ENCODE data around the gene TECR.

The TECR gene, protein sequence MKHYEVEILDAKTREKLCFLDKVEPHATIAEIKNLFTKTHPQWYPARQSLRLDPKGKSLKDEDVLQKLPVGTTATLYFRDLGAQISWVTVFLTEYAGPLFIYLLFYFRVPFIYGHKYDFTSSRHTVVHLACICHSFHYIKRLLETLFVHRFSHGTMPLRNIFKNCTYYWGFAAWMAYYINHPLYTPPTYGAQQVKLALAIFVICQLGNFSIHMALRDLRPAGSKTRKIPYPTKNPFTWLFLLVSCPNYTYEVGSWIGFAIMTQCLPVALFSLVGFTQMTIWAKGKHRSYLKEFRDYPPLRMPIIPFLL

DNA sequence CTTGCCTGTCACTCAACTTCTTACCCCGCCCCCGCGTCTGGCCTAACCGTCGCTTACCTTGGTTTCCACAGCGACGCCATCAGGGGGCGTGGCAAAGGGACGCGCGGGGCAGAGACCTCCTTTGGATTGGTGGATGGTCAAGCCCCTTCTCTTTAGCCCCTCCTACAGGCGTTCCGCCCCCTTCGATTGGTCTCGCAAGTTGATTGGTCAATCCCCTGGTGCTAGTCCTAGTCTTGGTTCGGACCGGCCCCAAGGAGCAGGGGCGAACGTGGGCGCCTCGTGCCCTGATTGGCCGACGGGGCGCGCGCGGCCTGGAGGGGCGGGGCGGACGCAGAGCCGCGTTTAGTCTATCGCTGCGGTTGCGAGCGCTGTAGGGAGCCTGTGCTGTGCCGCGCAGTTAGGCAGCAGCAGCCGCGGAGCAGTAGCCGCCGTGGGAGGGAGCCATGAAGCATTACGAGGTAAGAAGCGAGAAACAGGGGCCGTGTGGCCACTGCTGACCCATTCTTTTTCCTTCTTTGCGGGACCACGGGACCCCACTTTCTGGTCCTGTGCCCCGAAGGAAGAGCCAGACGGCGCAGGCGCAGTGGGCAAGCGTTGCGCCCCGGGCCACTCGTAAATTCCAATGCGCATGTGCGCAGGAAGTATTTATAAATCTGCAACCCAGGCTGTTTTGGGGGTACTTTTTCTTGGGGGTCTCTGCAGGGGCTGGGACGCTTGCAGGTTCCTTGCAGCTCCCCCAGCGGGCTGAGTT lies at the start of gene TECR:
Gene TECR, plus strand, starts transcription at position 341 of the 751 bp plus-strand sequence. Its CDS starts 103 bp downstream, at position 444.
- Histone ChIP-seq H3K27me3 (ENCODE audit: insufficient read depth, low read length) (no peaks in the 10 kb centered on the region), H3K27ac (ENCODE audit: low read length) (peak within 1 kb of the TSS; percentile 85), H3K9me3 (ENCODE audit: insufficient read depth, low read depth, low read length) (no peaks in the 10 kb centered on the region), H3K4me3 (ENCODE audit: low read length) (peak within 1 kb of the TSS; percentile 98), H3K36me3 (ENCODE audit: insufficient read depth, low read depth, low read length) (no peaks in the 10 kb centered on the region), H3K9ac (ENCODE audit: low read depth, low read length) (peak within 1 kb of the TSS; percentile 92), H3K4me1 (ENCODE audit: insufficient read depth, low read length) (no peaks in the 10 kb centered on the region)

- no peaks in the 10 kb centered on the region for H3K9me3 ChIP-seq (ENCODE audit: insufficient read depth, low read depth, low read length)
- H3K9ac ChIP-seq (ENCODE audit: low read depth, low read length): no peak overlapping the region
- peaks cover 25% of the 10 kb centered on the region for H3K36me3 ChIP-seq (ENCODE audit: insufficient read depth, low read depth, low read length)
- no peaks in the 10 kb centered on the region for H3K27me3 ChIP-seq (ENCODE audit: insufficient read depth, low read length)
- no peak overlapping the region for H3K4me3 ChIP-seq (ENCODE audit: low read length)
- no peak overlapping the region for H3K27ac ChIP-seq (ENCODE audit: low read length)
- peaks cover 8% of the 10 kb centered on the region for H3K4me1 ChIP-seq (ENCODE audit: insufficient read depth, low read length)
Measured at GRCh38 chr19:14479975-14480699, 49.3 kb upstream of the TECR start.

DNA sequence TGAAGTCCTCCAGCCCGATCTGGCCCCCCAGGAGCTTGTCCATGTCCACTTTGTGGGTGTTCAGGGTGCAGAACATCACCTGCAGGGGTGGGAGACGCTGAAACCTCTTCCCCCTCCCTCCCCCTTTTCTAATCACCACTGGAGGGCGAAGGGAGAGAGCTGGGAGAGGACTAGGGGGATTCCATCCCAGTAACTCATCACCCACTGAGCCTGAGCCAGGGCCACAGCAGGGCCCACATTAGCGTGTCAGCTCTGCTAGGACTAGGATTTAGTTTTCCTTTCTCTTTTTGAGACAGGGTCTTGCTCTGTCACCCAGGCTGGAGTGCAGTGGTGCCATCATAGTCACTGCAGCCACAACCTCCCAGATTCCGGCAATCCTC lies 48.7 kb upstream of the TECR start:
- H3K9me3 ChIP-seq (ENCODE audit: insufficient read depth, low read depth, low read length): no peaks in the 10 kb centered on the region

DNA sequence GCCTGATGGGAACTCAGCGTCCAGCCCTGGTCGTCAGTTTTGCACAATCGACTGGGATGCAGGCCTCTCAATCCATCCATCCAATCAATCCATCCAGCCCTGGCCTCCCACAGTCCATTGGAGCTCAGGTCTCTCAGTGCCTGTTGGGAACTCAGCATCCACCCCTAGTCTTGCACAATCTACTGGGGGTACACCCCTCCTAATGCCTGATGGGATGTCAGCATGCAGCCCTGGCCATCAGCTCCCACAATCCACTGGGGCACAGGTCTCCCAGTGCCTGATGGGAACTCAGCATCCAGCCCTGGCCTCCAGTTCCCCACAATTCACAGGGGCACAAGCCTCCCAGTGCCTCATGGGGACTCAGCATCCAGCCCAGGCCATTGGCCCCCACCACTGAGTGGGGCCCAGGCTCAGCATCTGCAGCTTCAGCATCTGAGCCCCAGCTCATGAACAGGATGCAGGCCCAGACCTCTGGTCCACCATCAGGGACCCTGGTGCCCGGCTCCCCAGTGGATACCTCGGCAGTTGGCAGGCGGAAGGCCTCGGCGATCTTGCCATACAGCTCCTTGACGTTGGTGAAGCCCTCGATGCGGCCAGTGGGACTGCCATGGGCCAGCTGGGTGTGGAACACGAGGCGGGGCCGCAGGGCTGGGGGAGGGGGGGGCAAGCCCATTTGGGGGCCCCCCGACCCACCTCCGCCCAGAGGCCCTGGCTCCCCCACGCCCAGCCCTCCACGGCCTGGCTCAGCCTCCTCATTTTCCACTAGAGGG lies 47.0 kb upstream of the TECR start:
- Histone ChIP-seq H3K27ac (ENCODE audit: low read length) (no peak overlapping the region), H3K27me3 (ENCODE audit: insufficient read depth, low read length) (no peaks in the 10 kb centered on the region)

More for the DNA sequence above, 48.7 kb upstream of the TECR start:
- Histone ChIP-seq H3K4me3 (ENCODE audit: low read length) (no peak overlapping the region), H3K36me3 (ENCODE audit: insufficient read depth, low read depth, low read length) (peaks cover 25% of the 10 kb centered on the region), H3K9ac (ENCODE audit: low read depth, low read length) (no peak overlapping the region), H3K4me1 (ENCODE audit: insufficient read depth, low read length) (peaks cover 7% of the 10 kb centered on the region), H3K27me3 (ENCODE audit: insufficient read depth, low read length) (no peaks in the 10 kb centered on the region), H3K27ac (ENCODE audit: low read length) (no peak overlapping the region)

DNA sequence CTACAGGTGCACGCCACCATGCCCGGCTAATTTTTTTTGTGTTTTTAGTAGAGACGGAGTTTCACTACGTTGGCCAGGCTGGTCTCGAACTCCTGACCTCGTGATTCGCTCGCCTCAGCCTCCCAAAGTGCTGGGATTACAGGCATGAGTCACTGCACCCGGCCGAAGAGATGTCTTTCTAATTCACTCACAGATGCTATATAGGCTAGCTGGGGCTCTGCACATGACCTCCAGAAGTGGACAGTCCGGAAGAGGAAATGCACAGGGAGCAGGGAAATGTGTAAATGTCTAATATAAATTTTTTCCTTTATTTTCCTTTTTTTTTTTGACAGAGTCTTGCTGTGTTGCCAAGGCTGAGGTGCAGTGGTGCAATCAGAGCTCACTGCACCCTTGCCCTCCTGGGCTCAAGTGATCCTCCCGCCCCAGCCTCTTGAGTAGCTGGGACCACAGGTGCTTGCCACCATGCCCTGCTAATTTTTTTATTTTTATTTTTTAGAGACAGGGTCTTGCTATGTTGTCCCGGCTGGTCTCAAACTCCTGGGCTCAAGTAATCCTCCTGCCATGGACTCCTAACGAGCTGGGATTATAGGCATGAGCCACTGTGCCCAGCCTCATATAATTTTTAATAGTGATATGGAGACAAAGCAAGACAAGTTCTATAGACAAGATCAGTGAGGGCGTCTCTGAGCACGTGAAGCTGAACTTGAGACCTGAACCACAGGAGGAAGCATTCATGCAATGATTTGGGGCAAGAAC lies 41.8 kb upstream of the TECR start:
- Histone ChIP-seq H3K9me3 (ENCODE audit: insufficient read depth, low read depth, low read length) (no peaks in the 10 kb centered on the region), H3K9ac (ENCODE audit: low read depth, low read length) (no peak overlapping the region), H3K27ac (ENCODE audit: low read length) (no peak overlapping the region), H3K27me3 (ENCODE audit: insufficient read depth, low read length) (no peaks in the 10 kb centered on the region), H3K4me3 (ENCODE audit: low read length) (no peak overlapping the region), H3K4me1 (ENCODE audit: insufficient read depth, low read length) (no peaks in the 10 kb centered on the region), H3K36me3 (ENCODE audit: insufficient read depth, low read depth, low read length) (peaks cover 21% of the 10 kb centered on the region)

More for the DNA sequence above, 47.0 kb upstream of the TECR start:
- H3K36me3 ChIP-seq (ENCODE audit: insufficient read depth, low read depth, low read length): peaks cover 25% of the 10 kb centered on the region
- no peak overlapping the region for H3K9ac ChIP-seq (ENCODE audit: low read depth, low read length)
- H3K4me3 ChIP-seq (ENCODE audit: low read length): no peak overlapping the region
- H3K9me3 ChIP-seq (ENCODE audit: insufficient read depth, low read depth, low read length): no peaks in the 10 kb centered on the region
- peaks cover 3% of the 10 kb centered on the region; the same call in 1 of the 2 replicates for H3K4me1 ChIP-seq (ENCODE audit: insufficient read depth, low read length)

DNA sequence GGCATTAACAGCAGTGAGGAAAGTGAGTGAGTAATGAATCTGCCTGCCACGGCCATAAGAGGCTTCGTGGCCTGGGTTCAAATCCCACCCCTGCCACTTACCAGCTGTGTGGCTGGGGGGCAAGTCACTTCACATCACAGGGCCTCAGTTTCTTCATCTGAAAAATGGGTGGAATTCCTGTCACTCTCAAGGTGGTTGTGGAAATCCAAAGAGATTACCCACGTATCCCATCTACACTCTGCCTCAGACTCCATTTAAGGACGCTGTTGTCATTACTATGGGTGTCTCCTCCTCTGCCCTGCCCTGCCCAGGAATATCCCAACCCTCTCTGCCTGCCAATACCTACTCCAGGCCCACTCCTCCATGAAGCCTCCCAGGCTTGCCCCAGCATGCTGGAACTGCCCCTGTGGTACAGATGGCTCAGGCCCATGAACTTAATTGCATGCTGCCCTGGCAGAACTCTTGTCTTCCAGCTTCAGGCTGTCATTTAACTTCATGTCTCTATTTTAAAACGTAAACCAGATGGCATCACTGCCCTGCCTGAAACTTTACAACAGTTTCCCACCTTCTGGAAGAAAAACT lies 36.5 kb upstream of the TECR start:
- no peaks in the 10 kb centered on the region for H3K9me3 ChIP-seq (ENCODE audit: insufficient read depth, low read depth, low read length)
- H3K27me3 ChIP-seq (ENCODE audit: insufficient read depth, low read length): no peaks in the 10 kb centered on the region; the same call in 1 of the 2 replicates
- peaks cover 26% of the 10 kb centered on the region for H3K36me3 ChIP-seq (ENCODE audit: insufficient read depth, low read depth, low read length)
- no peak overlapping the region for H3K27ac ChIP-seq (ENCODE audit: low read length)
- H3K4me3 ChIP-seq (ENCODE audit: low read length): no peak overlapping the region
- no peaks in the 10 kb centered on the region; the same call in 1 of the 2 replicates for H3K4me1 ChIP-seq (ENCODE audit: insufficient read depth, low read length)
- H3K9ac ChIP-seq (ENCODE audit: low read depth, low read length): no peak overlapping the region

- Histone ChIP-seq H3K9ac (ENCODE audit: low read depth, low read length) (no peak overlapping the region), H3K27ac (ENCODE audit: low read length) (no peak overlapping the region), H3K36me3 (ENCODE audit: insufficient read depth, low read depth, low read length) (peaks cover 20% of the 10 kb centered on the region), H3K9me3 (ENCODE audit: insufficient read depth, low read depth, low read length) (no peaks in the 10 kb centered on the region), H3K27me3 (ENCODE audit: insufficient read depth, low read length) (no peaks in the 10 kb centered on the region; the same call in 1 of the 2 replicates), H3K4me1 (ENCODE audit: insufficient read depth, low read length) (no peaks in the 10 kb centered on the region; the same call in 1 of the 2 replicates), H3K4me3 (ENCODE audit: low read length) (no peak overlapping the region)
Measured at GRCh38 chr19:14494411-14494810, 35.0 kb upstream of the TECR start.

- Histone ChIP-seq H3K27ac (ENCODE audit: low read length) (no peak overlapping the region), H3K4me3 (ENCODE audit: low read length) (peak overlapping the region; percentile 86), H3K4me1 (ENCODE audit: insufficient read depth, low read length) (no peaks in the 10 kb centered on the region; the same call in 1 of the 2 replicates), H3K9ac (ENCODE audit: low read depth, low read length) (peak overlapping the region; percentile 78; the same call in 1 of the 2 replicates), H3K36me3 (ENCODE audit: insufficient read depth, low read depth, low read length) (peaks cover 14% of the 10 kb centered on the region; the same call in 1 of the 2 replicates), H3K27me3 (ENCODE audit: insufficient read depth, low read length) (no peaks in the 10 kb centered on the region; the same call in 1 of the 2 replicates), H3K9me3 (ENCODE audit: insufficient read depth, low read depth, low read length) (no peaks in the 10 kb centered on the region)
Measured at GRCh38 chr19:14494910-14495671, 34.3 kb upstream of the TECR start.

GRCh38 chr19:14495672-14496028 lies 33.7 kb upstream of the TECR start:
- no peaks in the 10 kb centered on the region; the same call in 1 of the 2 replicates for H3K4me1 ChIP-seq (ENCODE audit: insufficient read depth, low read length)
- no peak overlapping the region for H3K27ac ChIP-seq (ENCODE audit: low read length)
- H3K4me3 ChIP-seq (ENCODE audit: low read length): peak overlapping the region; percentile 86
- H3K36me3 ChIP-seq (ENCODE audit: insufficient read depth, low read depth, low read length): peaks cover 14% of the 10 kb centered on the region; the same call in 1 of the 2 replicates
- H3K27me3 ChIP-seq (ENCODE audit: insufficient read depth, low read length): no peaks in the 10 kb centered on the region; the same call in 1 of the 2 replicates
- no peaks in the 10 kb centered on the region for H3K9me3 ChIP-seq (ENCODE audit: insufficient read depth, low read depth, low read length)
- H3K9ac ChIP-seq (ENCODE audit: low read depth, low read length): peak overlapping the region; percentile 78; the same call in 1 of the 2 replicates
